ENCODE measurements around the gene GNPTG.

GRCh38 chr16:1347286-1347855 is 4.4 kb upstream of the GNPTG start:
- TF ChIP-seq CTCF (IDR thresholded peaks at IDR 0.05) (no peak), POLR2AphosphoS5 (IDR thresholded peaks at IDR 0.05) (no peak)

Measured in transverse colon (tissue), 4 donors.